Right lobe of liver (tissue), 4 donors: Measurements from ENCODE around the gene STRBP.

ENCODE experiments used
- CTCF ChIP-seq, 4 donors: fragments of 200-600 bp in 3 of 4; fragments of 450-650 bp in 1 of 4; IDR thresholded peaks; one replicate each; pipeline versions ENCODE4 v1.5.1 to v1.8.0; 2016 to 2022; ENCODE audit warnings: antibody characterized with exemption in 4 of 4, mild to moderate bottlenecking in 2 of 4
- POLR2A ChIP-seq: fragments of 450-650 bp; IDR thresholded peaks from one replicate; pipeline ENCODE4 v1.6.1; 2017; ENCODE audit warnings: antibody characterized with exemption, mild to moderate bottlenecking
- donor health status: DM: no; HTN: no; CAD: no.
- donor health status: DM: no; HTN: no; CAD: no.
- donor health status: DM: no; HTN: yes; CAD: no.

DNA sequence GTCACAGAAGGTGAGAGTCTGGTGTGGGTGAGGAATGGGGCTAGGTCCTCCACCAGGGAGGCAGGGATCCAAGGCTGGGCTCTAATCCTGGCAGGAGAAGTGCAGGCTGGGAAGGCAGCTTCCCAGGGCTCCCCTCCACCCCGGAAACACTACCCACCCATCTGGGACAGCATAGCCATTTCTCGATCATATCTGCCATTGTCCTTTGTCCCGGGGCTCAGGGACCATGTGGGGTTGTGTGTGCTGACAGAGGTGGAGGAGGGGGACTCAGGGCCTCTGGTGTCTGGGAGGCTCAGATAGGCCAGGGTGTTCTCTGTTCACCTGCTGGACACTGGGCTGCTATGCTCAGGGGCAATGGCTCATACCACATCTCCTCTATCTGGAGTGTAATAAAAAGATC lies 32.2 kb upstream of the STRBP start:
- TF ChIP-seq CTCF (IDR thresholded peaks at IDR 0.05) (no peak), POLR2A (no peak)
